Stimulated activated CD8-positive, alpha-beta memory T cell treated with anti-CD3 and anti-CD28 coated beads, Interleukin-2, amount 100 ng/mL, for 1 hour (primary cell): ENCODE data around the gene FEZF1.

Experiments used
- DNase-seq, 2 donors: peaks; one replicate each; pipeline ENCODE4 v3.0.0-alpha.2; 2020; ENCODE audit warnings: low read depth in 2 of 2

Gene FEZF1

GRCh38 chr7:122304319-122304975 is at the start of gene FEZF1:
FEZF1 (minus strand) TSS chr7:122304750; CDS start chr7:122304437, 313 bp downstream.
- no peak for DNase-seq

- DNase-seq, result no peak
These were observed 47.9 kb upstream of the FEZF1 start for GRCh38 chr7:122352454-122352853.

GRCh38 chr7:122350701-122351100 is 46.2 kb upstream of the FEZF1 start:
- no peak for DNase-seq

GRCh38 chr7:122344303-122344620 is 39.7 kb upstream of the FEZF1 start:
- no peak for DNase-seq

- DNase-seq, result no peak
These were observed 39.2 kb upstream of the FEZF1 start for GRCh38 chr7:122343601-122344302.

- DNase-seq, result no peak
These were observed 35.9 kb upstream of the FEZF1 start for GRCh38 chr7:122340427-122340826.

- DNase-seq, result no peak
These were observed 34.8 kb upstream of the FEZF1 start for GRCh38 chr7:122339145-122339904.

- DNase-seq, result no peak
These were observed 32.5 kb upstream of the FEZF1 start for GRCh38 chr7:122337011-122337410.

- DNase-seq, result no peak
These were observed 24.7 kb upstream of the FEZF1 start for GRCh38 chr7:122329145-122329802.

GRCh38 chr7:122327969-122328368 is 23.4 kb upstream of the FEZF1 start:
- DNase-seq, result no peak

GRCh38 chr7:122316467-122317388 is 12.2 kb upstream of the FEZF1 start:
- DNase-seq, result no peak

GRCh38 chr7:122315507-122316466 is 11.2 kb upstream of the FEZF1 start:
- no peak for DNase-seq

GRCh38 chr7:122314284-122314683 is 9.7 kb upstream of the FEZF1 start:
- no peak for DNase-seq

- no peak for DNase-seq
These were observed 8.2 kb upstream of the FEZF1 start for GRCh38 chr7:122312789-122313188.

- no peak for DNase-seq
These were observed 7.3 kb upstream of the FEZF1 start for GRCh38 chr7:122311734-122312450.

GRCh38 chr7:122311050-122311700 is 6.6 kb upstream of the FEZF1 start:
- no peak for DNase-seq

- no peak for DNase-seq
These were observed 5.8 kb upstream of the FEZF1 start for GRCh38 chr7:122310119-122311021.

GRCh38 chr7:122309421-122309820 is 4.9 kb upstream of the FEZF1 start:
- no peak for DNase-seq
